LHCN-M2 (cell line): ENCODE results near the gene POLQ. TPM values are rescaled to one million over a fixed set of nuclear protein-coding genes. Genes with fewer than 3 reads are reported as not detected.
"Not testable (repeated sequence)": the region's sequence is repeated elsewhere in the genome, so short reads cannot be mapped to it uniquely, and the experiment has no call there.

Experiments used
- DNase-seq: peaks from one replicate; pipeline ENCODE4 v3.0.0-alpha.2; 2012; ENCODE audit warnings: low read depth
- total RNA-seq: library from RNA; depleted of rRNA; stranded (reverse); fragments of >200 nt; gene quantifications from 2 replicates; pipeline ENCODE4 v1.2.3, GENCODE V29; 2014; rRNA removed

Gene POLQ
- total RNA-seq, 1 experiment from 2014 or later, result 14.6 TPM

DNA sequence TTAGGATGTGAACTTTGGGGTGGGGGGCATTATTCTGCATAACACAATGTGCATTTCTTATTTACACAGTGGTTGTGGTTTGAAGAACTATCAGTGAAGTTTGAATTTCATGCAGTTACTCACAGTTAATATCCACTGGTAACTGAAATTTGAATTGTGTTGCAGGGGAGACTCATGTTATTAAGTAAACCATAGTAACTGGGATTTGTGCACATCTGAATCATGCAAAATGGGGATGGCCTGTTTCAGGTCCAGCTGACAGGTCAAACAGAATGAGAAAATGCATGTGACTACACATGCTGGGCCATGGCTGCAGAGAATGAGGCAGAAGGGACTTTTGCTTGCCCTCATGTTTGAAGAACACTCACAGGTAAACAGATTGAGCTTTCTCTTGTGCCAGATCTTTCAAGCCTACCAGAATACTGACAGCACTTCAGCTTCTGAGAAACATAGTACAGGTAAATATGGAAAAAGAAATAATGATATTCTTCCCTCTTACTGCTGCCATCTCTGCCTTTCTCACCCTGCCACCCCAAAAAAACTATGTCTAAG, 115.0 kb downstream of the POLQ start:
- DNase-seq, result no peak

DNA sequence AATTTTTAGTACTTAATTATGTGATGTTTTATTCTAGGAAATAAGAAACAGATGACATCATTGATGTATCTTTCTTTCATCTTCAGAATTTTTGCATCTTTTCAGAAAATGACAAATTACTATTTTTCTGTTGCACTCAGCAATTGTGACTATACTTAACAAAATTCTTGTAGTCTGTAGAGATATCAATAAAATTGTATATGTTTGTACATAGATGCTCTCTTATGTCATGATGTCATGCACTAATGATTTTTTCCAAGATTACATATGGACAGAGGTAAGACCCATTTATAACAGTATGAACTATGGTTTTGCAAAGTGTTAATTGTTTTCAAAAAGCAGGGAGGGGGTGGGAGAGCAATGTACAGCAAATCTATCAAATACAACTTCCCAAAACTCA, 121.2 kb downstream of the POLQ start:
- no peak for DNase-seq

DNA sequence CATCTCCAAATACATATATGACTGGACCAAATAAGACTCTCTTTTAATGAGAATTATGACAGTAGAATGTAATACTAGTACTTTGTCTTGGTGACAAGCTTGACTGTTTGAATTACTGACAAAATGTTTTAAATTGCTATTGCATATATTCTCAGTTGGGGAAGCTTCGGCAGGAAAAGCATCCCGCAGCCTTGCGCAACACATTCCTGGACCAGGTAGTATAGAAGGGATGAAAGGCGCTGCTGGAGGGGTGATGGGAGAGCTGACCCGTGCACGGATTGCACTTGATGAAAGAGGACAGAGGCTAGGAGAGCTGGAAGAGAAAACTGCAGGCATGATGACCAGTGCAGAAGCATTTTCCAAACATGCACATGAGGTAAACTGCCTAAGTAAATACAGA, 127.6 kb downstream of the POLQ start:
- DNase-seq, result no peak

DNA sequence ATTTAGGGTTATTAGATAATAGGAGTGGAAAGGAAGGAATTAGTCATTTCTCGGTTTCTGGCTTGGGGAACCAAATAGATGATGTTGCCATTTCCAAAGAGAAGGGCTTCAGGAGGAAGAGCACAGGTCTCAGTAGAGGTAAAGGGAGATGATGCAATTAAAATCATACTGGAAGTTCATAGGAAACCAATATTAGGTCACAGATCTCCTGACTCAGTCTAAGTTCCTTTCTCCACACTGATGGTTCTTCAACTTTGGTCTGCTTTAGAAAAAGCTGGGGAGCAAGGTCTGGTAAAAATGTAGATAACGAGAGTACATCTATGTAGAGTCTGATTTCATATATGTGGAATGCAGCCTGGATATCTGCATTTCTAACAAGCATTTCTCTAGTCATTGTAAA, 130.9 kb downstream of the POLQ start:
- DNase-seq, result no peak

DNA sequence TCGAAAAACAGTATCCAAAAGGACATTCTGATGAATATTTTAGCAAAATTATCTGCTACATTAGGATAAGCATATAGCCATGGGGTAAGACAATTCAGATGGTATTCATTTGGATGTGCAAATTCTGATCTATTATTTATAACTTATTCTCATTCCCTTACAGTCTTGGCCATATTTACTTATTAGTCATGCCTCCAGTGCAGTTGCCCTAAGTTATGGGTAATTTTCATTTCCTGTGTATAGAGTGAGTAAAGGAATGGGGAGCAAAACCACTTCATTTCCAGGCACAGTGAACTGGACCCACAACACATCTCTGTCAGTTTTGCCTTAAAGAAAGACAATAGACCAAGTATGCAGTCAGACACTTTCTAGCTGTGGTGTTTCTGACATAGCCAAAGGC, 134.3 kb downstream of the POLQ start:
- DNase-seq, result no peak

DNA sequence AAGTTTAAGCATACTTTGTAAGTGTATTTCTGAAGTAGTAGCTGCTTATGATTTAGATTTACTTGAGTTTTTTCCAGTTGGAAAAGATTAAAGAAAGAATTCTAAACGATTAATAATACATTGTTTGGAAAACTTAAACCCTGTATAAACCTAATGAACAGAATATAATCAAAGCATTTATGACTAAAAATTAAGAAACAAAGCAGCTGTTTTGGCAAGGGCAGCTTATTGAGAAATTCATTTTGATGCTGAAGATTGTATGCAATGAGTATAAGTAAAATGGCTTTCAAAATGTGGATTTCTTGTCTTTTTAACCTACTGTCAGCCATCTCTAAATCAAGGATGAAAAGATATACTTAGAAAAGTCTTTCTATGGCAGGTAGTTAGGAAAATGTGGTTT, 140.2 kb downstream of the POLQ start:
- no peak for DNase-seq

DNA sequence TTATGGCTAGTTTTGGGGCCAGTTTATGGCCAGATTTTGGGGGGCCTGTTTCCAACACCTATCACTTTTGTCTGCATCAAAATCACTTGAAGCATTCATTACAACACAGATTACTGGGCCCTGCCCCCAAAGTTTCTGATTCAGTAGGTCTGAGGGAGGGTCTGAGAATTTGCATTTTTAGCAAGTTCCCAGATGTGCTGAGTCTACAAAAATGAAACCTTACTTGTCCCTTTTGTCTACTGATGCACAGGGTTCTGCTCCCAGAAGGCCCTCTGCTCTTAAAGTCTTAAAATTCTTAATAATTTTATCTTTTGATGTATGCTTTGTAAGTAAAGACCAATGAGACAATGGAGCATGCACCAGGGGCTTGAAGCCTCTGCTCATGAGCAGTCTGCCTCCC, 146.0 kb downstream of the POLQ start:
- no peak for DNase-seq

DNA sequence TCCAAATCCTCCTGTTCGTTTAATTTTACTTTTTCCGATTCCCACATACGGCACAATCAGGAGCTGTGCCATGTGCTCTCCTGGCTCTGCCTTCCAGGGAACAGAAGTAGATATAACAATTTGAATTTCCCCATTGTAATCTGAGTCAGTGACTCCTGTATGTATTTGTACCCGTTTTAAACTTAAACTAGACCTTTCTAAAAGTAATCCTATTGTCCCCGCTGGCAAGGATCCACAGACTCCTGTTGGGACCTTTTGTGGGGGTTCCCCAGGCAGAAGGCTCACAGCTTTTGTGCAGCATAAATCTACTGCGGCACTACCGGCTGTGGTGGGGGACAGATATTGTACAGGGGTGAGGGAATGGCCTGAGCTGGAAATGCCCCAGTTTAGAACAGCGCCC, 147.7 kb downstream of the POLQ start:
- DNase-seq, result not testable (repeated sequence)

DNA sequence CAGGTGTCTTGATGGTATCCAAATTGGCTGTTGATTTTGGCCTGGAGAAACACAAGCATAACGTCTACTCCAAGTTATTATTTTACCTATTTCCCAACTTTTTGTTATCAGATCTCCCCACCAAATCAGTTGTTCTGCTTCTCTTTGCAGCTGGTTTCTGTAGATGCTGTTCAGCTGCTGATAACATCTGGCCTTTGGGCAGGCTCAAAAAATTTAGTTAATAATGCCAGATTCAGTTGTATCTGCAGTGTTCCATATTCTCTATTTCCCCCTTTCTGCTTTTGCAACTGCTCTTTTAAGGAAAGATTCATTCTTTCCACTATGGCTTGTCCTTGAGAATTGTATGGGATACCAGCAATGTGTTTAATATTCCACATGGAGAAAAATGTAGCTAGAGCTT, 149.8 kb downstream of the POLQ start:
- DNase-seq, result not testable (repeated sequence)

DNA sequence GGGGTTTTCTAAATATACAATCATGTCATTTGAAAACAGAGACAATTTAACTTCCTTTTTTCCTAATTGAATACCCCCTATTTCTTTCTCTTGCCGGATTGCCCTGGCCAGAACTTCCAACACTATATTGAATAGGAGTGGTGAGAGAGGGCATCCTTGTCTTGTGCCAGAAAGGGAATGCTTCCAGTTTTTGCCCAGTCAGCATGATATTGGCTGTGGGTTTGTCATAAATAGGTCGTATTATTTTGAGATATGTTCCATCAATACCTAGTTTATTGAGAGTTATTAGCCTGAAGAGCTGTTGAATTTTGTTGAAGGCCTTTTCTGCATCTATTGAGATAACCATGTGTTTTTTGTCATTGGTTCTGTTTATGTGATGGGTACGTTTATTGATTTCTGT, 157.5 kb downstream of the POLQ start:
- not testable (repeated sequence) for DNase-seq

Other genes starting within 250 kb of the POLQ start
- not detected in 2 replicates for gene ARGFX, start 22.0 kb upstream of the POLQ start, total RNA-seq
- gene FBXO40, start 47.4 kb upstream of the POLQ start, total RNA-seq, result not detected in 2 replicates
- gene HCLS1, start 114.9 kb upstream of the POLQ start, total RNA-seq, result not detected in 2 replicates
- gene GOLGB1, start 203.8 kb upstream of the POLQ start, total RNA-seq, result 17.4 and 23.1 TPM in 2 replicates